Activated CD8-positive, alpha-beta memory T cell treated with anti-CD3 and anti-CD28 coated beads, Interleukin-2, amount 50 U/mL, for 24 hours (primary cell): ENCODE data around the gene COPB1.
A peak's percentile ranks its signal among the peaks of the same experiment; 100 is the strongest.

Experiments
- DNase-seq: peaks from one replicate; pipeline ENCODE4 v3.0.0-alpha.2; 2020; ENCODE audit errors: extremely low read depth

COPB1 gene

GRCh38 chr11:14435717-14436512 lies 63.7 kb downstream of the COPB1 start:
- DNase-seq: no peak

DNA sequence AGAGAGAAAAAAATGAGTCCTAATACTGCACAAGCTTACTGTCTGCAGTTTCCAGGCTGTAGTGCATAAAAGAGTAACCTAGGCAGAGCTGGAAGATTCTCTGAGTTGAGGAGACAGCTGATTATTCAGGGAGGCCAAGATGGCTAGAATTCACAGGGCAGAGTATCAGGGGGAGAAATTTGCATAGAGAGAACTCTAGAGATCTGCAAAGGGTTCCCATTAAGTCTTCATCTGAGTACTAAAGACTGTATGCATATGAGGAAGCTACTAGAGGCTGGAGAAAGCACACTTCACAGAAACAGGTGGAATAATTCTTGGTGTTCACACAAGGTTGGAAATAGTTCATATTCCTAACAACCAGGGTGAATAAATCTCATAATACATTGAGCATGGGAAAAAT lies 74.0 kb downstream of the COPB1 start:
- no peak for DNase-seq

DNA sequence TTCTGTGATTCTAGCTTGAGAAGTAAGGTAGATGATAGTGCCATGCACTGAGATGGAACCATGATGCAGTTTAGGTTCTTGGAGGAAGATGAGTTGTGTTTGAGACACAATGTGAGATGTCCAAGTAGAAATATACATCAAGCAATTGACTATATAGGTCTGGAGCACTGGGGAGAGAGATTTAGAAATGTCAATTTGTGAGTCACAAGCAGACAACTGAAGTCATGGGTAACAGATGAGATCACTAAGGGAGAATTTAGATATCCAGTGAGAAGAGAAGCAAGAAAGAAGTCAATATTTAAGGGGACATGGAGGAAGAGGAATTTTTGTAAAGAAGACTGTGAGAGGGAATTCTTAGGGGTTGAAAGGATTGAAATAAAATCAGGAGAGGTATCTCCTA lies 75.5 kb downstream of the COPB1 start:
- no peak for DNase-seq

GRCh38 chr11:14423633-14424032 lies 76.0 kb downstream of the COPB1 start:
- DNase-seq: no peak

DNA sequence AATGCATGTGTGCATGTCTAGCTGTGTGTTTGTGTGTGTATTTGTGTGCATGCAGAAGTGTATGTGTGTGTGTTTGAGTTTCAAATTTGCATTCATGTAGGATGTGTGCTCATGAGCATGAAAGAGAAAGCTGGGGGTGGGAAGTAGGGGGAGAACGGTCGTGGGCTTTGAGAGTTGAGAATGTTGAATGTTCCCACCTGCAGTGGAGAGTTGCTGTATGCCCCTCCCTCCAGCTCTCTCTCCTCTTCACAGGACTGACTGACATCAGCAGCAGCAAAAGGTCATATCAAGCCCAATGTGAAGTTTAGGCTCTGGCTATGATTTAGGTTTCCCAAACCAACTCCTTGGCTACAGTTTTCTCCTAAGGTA lies 76.8 kb downstream of the COPB1 start:
- no peak for DNase-seq

GRCh38 chr11:14422052-14422813 lies 77.4 kb downstream of the COPB1 start:
- no peak for DNase-seq

- DNase-seq: no peak
These were observed 79.4 kb downstream of the COPB1 start for GRCh38 chr11:14420223-14420622.

GRCh38 chr11:14418801-14419417 lies 80.7 kb downstream of the COPB1 start:
- no peak for DNase-seq

DNA sequence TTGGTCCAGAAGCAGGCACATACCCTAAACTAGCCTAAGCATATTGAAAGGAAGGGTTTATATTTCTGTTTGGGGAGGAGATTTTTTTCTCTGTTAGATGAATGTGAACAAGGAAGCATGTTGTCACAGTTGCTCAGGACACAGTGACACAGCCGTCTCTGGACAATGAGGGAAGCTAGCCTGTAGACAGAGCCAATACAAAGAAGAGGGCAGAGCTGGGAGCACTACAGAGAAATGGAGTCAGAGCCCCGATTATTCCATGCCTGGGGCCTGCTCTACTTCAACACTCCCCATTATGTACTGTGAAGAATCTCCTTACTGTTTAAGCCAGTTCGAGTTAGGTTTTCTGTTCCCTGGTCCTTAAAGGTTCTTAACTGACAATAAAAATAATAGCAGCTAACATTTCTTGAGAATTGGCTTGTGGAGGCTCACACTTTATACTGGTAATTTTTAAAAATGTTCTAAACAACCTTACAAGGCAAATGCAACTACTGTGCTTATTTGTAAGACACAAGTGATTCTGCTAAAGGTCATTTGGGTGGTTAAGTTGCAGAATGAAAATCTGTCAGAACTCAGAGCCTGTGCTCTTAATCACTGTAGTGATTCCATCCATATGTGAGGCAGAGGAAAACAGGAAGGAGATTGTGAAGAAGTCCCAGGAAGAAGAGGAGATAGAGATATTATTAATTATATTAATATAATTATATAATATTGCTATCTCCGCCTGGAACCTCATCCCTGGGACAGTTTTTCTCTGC lies 81.8 kb downstream of the COPB1 start:
- no peak for DNase-seq

GRCh38 chr11:14417186-14417585 lies 82.4 kb downstream of the COPB1 start:
- no peak for DNase-seq

DNA sequence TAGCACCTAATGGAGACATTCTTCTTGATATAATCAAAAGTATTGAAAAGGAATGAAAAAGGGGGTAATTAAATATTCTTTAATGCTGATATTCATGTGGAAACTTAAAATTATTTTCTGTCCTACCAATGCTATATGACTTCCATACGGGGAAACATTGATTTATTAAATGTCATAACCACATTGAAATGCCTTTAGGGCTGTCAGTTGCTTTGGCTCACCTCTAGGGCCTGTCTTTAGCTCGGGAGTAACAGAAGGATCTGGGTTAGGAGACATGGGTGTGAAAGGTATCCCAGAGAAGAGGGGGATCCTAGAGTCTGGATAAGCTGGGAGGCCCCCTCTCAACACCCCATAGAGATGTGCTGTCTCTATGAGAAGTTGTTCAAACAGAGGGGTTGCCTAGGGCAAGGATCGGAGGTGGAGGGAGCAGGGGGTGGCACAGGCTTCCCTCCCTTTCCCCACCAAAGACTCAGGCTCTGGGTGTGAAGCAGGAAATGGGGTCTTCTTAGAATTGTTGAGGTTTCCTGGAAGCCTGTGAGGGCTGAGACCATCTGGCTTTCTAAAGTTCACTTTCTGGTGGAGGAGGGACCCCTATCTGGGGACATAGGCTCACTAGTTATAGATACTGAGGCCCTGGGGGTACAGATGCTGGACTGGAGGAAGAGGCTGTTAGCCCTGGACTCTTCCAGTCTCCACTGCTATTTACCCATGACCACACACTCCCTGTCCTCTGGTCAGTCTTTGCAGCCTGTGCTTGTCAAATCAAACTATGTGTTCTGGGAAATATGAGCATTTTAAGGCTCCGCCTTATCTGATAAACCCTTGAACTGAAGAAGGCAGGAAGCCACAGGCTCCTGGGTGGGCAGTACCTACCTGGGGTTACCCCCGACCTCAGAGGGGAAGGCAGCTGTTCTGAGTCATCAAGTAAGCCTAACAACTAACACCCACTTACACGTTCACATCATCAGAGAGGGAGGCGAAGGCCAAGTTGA lies 84.8 kb downstream of the COPB1 start:
- DNase-seq: peak; percentile 54

GRCh38 chr11:14413307-14414069 lies 86.1 kb downstream of the COPB1 start:
- no peak for DNase-seq

GRCh38 chr11:14411818-14412217 lies 87.8 kb downstream of the COPB1 start:
- no peak for DNase-seq

DNA sequence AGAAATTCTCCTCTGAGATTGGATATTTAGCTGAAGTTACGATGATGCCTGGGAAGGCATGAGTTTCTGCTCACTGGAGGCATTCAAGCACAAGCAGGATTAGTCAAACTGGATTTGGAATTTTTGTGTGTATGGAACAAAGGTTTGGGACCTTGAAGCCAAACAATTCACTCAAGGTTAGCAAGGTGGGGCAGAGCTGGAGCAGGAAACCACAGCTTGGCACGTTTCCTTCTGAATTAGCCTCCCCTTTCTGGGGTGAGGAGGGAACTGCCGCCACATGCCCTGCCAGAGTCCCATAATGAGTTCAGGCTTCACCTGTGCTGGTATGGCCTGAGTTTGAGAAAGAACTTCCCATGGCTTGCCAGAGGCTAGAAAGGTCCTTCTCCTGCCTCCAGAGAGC lies 89.7 kb downstream of the COPB1 start:
- no peak for DNase-seq

- no peak for DNase-seq
These were observed 91.0 kb downstream of the COPB1 start for GRCh38 chr11:14408612-14409011.
